OCI-LY3 (cell line): ENCODE measurements around the gene DNAH17.

ENCODE experiments used
- CTCF ChIP-seq: fragments of 200-600, 300-600 bp; sonication (generic); IDR thresholded peaks from 2 replicates; pipeline ENCODE4 v1.5.1; 2014; ENCODE audit warnings: antibody characterized with exemption, low read length, low read depth
- EZH2phosphoT487 ChIP-seq: fragments of 200-600 bp; shearing (Covaris generic); IDR thresholded peaks from 2 replicates; pipeline ENCODE4 v1.6.1; 2018; ENCODE audit warnings: antibody characterized with exemption, mixed run types, low read depth

DNA sequence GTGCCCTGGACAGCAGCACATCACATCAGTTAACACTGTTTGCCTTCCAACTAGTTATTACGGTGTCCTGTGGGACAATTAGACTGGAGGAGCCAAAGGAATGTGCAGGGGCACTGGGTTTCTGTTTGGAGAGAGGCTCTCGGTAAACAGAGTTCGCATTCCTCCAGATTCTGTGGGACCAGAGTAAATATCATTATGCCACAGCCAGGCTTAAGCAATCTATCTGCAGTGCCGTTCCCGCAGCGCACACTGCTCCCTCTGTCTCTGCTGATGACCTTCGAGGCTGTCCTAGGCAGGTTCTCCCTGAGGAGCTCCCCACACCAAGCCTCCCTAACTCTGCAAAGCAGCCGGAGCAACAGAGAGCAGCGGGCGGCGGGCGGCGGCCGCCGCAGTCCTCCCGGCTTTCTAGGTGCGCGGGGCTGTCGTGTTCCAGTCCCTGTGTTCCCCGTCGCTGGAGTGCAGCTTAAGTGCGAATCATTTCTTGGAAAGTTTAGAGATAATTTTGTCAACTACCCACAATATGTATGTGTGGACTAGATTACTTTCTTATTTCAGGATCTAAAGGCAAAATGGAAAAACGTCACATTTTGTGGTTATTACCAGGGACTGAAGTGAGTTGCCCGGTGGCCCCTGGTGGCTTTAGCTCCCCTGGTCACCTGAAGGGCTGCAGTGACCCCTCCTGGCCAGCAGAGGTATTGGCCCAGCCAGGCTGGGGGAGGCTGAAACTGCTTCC lies 155.5 kb downstream of the DNAH17 start:
- peak; percentile 87 for TF ChIP-seq CTCF
- no peak for TF ChIP-seq EZH2phosphoT487
